Measurements from ENCODE around the gene HBS1L.
A peak's percentile ranks its signal among the peaks of the same experiment; 100 is the strongest.
"Not testable (repeated sequence)": the region's sequence is repeated elsewhere in the genome, so short reads cannot be mapped to it uniquely, and the experiment has no call there.

The HBS1L gene

DNA sequence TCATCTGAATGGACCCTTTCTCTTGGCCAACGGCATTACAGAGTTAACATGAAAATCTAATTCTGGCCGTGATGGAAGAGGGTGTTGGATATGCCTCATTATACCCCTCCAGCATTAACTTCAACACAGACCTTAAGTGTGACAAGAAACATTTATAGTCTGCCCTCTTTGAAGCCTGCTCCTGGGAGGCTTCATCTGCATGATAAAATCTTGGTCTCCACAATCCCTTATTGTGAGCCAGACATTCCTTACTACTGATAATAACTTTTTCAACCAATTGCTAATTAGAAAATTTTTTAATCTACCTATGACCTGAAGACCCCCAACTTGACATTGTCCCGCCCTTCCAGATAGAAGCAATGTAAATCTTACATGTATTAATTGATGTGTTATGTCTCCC lies 9.3 kb upstream of the HBS1L start:
- H3K27me3 ChIP-seq: no peaks in the 10 kb centered on the region; the same call in 1 of the 2 replicates
- no peaks in the 10 kb centered on the region for H3K36me3 ChIP-seq
- no peaks in the 10 kb centered on the region for H3K9me3 ChIP-seq
- TF ChIP-seq, protein P1, sequence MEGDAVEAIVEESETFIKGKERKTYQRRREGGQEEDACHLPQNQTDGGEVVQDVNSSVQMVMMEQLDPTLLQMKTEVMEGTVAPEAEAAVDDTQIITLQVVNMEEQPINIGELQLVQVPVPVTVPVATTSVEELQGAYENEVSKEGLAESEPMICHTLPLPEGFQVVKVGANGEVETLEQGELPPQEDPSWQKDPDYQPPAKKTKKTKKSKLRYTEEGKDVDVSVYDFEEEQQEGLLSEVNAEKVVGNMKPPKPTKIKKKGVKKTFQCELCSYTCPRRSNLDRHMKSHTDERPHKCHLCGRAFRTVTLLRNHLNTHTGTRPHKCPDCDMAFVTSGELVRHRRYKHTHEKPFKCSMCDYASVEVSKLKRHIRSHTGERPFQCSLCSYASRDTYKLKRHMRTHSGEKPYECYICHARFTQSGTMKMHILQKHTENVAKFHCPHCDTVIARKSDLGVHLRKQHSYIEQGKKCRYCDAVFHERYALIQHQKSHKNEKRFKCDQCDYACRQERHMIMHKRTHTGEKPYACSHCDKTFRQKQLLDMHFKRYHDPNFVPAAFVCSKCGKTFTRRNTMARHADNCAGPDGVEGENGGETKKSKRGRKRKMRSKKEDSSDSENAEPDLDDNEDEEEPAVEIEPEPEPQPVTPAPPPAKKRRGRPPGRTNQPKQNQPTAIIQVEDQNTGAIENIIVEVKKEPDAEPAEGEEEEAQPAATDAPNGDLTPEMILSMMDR (IDR thresholded peaks at IDR 0.05; ENCODE audit: low read depth, low read length): no peak
- H3K4me3 ChIP-seq (ENCODE audit: low read depth, low read length): no peak overlapping the region
- no peaks in the 10 kb centered on the region for H3K4me1 ChIP-seq
- DNase-seq: no peak

DNA sequence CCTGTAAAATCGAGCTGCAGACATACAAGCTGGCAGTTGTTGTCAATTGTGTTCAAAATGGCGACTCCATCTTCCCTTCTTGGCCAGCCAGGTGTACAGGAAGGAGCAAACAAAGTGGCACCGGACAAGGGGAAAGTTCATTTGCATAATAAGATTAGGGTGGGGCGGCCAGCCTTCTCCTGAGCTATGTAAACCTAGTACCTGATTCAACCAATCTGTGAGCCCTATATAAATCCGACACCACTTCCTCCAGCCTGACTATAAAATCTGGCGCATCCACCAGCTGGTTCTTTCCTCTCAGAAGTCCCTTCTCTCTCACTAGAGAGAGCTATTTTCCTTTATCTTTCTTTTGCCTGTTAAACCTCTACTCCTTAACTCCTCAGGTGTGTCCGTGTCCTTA lies 8.1 kb upstream of the HBS1L start:
- Histone ChIP-seq H3K27me3 (no peaks in the 10 kb centered on the region; the same call in 1 of the 2 replicates), H3K4me1 (no peaks in the 10 kb centered on the region), H3K9me3 (no peaks in the 10 kb centered on the region), H3K36me3 (no peaks in the 10 kb centered on the region), H3K4me3 (ENCODE audit: low read depth, low read length) (no peak overlapping the region)
- TF ChIP-seq, protein P1 (IDR thresholded peaks at IDR 0.05; ENCODE audit: low read depth, low read length): no peak
- no peak for DNase-seq

DNA sequence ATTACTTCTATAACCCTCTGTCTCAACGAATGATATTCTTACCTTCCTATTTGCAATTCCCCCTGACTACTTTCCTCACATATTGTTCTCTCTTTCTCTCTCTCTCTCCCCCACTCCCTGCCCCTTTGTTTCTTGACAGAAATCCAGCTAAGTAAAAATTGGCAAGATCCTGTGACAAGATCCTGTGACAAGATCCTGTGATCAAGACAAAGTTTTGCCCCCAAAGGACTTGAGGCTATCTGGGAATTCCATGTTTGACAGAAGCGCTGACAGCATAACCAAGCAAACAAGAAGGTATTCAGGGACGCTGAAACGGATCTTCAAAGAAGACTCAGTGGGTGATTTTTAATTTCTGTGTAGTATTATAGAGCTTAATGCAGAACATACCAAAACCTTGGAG lies 5.5 kb upstream of the HBS1L start:
- no peaks in the 10 kb centered on the region for H3K9me3 ChIP-seq
- DNase-seq: no peak
- 0 out of 2 replicates have a peak, but pooled peaks cover 1% of the 10 kb centered on the region for H3K4me1 ChIP-seq
- TF ChIP-seq, protein P1 (IDR thresholded peaks at IDR 0.05; ENCODE audit: low read depth, low read length): no peak
- no peaks in the 10 kb centered on the region for H3K36me3 ChIP-seq
- H3K27me3 ChIP-seq: no peaks in the 10 kb centered on the region; the same call in 1 of the 2 replicates
- H3K4me3 ChIP-seq (ENCODE audit: low read depth, low read length): no peak overlapping the region

DNA sequence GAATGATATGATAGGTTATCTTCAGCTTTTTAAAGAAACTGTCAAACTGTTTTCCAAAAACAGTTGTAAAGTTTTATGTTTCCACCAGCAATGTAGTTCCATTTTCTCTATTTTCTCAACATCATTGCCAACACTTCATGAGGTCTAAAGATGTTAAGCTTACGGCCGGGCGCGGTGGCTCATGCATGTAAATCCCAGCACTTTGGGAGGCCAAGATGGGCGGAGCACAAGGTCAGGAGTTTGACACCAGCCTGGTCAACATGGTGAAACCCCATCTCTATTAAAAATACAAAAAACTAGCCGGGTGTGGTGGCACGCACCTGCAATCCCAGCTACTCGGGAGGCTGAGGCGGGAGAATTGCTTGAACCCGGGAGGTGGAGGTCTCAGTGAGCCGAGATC lies 3.7 kb upstream of the HBS1L start:
- H3K4me3 ChIP-seq (ENCODE audit: low read depth, low read length); H3K27me3 ChIP-seq; H3K36me3 ChIP-seq; H3K9me3 ChIP-seq; H3K4me1 ChIP-seq; DNase-seq: not testable (repeated sequence)

DNA sequence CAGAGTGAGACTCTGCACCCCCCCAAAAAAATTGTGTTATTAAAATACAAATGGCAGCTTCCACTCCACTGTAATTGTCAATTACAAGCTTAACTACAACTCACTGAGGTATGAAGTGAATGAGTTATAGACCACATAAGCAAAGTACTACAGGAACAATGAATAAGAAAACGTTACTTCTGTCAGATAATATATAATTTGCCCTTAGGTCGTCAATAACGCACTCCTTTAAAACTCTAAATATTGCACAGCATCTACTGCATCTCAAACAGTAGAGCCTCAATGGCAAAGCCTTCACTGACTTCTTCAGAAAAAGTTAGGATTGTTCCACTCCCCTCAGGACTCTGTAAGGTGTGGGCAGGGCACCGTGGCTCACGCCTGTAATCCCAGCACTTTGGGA lies 2.0 kb upstream of the HBS1L start:
- Histone ChIP-seq H3K4me3 (ENCODE audit: low read depth, low read length) (no peak overlapping the region), H3K9me3 (no peaks in the 10 kb centered on the region), H3K27me3 (no peaks in the 10 kb centered on the region; the same call in 1 of the 2 replicates), H3K36me3 (no peaks in the 10 kb centered on the region), H3K4me1 (0 out of 2 replicates have a peak, but pooled peaks cover 2% of the 10 kb centered on the region)
- TF ChIP-seq, protein P1 (IDR thresholded peaks at IDR 0.05; ENCODE audit: low read depth, low read length): no peak
- no peak for DNase-seq

DNA sequence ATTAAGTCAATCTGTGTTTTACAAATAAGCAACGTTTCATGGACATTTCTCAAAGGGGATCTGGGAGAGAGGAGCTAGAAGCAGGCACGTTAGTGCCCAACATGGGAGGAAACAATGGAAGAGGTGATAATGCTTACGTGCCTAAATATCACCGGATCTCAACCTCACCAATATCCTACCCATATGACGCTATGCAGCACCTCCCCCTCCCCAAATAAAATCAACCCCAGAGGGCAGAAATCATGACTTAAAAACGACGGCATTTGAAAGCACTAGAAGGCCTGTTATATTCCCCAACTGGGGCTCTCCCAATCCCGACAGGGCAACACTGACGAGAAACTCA lies 425 bp downstream of the HBS1L start:
- no peaks in the 10 kb centered on the region for H3K27me3 ChIP-seq
- 0 out of 2 replicates have a peak, but pooled peaks cover 2% of the 10 kb centered on the region for H3K4me1 ChIP-seq
- H3K36me3 ChIP-seq: peaks cover 10% of the 10 kb centered on the region
- H3K4me3 ChIP-seq (ENCODE audit: low read depth, low read length): peak overlapping the region; percentile 86
- no peak for DNase-seq
- TF ChIP-seq, protein P1 (IDR thresholded peaks at IDR 0.05; ENCODE audit: low read depth, low read length): no peak
- no peaks in the 10 kb centered on the region for H3K9me3 ChIP-seq

DNA sequence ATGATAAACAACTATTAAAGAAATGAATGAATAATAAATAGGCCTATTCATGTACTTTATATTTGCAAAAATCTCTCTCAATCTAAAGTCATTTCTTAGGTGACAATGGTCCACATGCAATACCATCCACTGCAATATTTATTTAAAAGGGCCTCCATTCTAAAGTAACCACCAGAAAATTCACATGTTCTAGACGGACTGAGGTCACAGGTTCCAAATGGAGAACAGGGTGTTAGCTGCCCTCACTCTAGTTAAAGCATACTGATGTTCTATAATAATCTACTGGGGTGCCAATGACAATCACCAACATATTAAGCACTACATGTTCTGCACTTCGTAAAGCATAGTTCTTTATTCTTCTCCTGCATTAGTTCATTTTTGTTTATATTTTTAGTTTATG lies 1.2 kb downstream of the HBS1L start:
- no peaks in the 10 kb centered on the region for H3K27me3 ChIP-seq
- H3K4me3 ChIP-seq (ENCODE audit: low read depth, low read length): peak overlapping the region; percentile 86
- peaks cover 18% of the 10 kb centered on the region for H3K36me3 ChIP-seq
- no peak for DNase-seq
- 0 out of 2 replicates have a peak, but pooled peaks cover 2% of the 10 kb centered on the region for H3K4me1 ChIP-seq
- TF ChIP-seq, protein P1 (IDR thresholded peaks at IDR 0.05; ENCODE audit: low read depth, low read length): no peak
- no peaks in the 10 kb centered on the region for H3K9me3 ChIP-seq

Data from BE2C (cell line).